GM06990 (cell line): ENCODE data around the gene ENDOU.

ENCODE experiments used
- DNase-seq: peaks from one replicate; pipeline ENCODE4 v3.0.0-alpha.2; 2011; ENCODE audit not compliant: insufficient read length; ENCODE audit errors: extremely low read depth
- H3K27me3 ChIP-seq: replicated peaks from 2 replicates; pipeline ENCODE4 v1.6.0; 2011; ENCODE audit warnings: low read length; ENCODE audit not compliant: control insufficient read depth, insufficient read depth
- H3K36me3 ChIP-seq: 2 replicates; pipeline ENCODE4 v1.5.1; 2011; ENCODE audit warnings: low read length; ENCODE audit not compliant: control insufficient read depth, insufficient read depth
- H3K4me3 ChIP-seq: replicated peaks from 2 replicates; pipeline ENCODE4 v1.5.1; 2011; ENCODE audit warnings: low read depth, mild to moderate bottlenecking, control low read depth, low read length
- TF ChIP-seq, protein P1 (sequence below): IDR thresholded peaks from 2 replicates; pipeline ENCODE4 v1.5.1; 2011; ENCODE audit warnings: low read length, control low read depth, mild to moderate bottlenecking, inconsistent platforms; ENCODE audit not compliant: insufficient read depth, poor library complexity, severe bottlenecking

The ENDOU gene

DNA sequence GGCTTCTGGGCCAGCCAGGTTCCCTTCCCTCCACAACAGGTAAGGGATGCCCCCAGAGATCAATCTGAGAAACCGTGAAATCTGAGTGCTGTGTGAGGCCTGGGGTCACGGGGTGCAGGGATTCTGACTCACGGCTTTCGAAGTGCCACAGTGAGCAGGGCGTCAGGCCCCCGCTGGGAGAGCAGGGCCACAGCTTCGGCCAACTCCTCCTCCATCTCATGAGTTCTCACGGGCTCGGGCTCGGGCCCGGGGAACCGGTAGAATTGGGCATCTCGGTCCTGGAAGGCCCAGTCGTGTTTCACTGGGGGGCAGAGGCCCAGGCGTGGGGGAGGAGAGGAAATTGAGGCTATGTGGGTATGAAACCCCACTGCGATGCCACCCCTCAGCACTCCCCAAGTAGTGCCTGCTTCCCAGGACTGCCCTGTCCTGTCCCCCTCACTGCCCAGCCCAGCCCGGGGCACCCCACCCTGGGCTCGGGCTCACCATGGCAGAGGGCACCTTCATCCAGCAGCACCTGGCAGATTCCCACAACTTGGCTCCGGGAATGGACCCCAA, 25.7 kb upstream of the ENDOU start:
- no peak for DNase-seq
- Histone ChIP-seq H3K36me3 (no peaks in the 10 kb centered on the region), H3K27me3 (no peaks in the 10 kb centered on the region), H3K4me3 (no peak overlapping the region)
- TF ChIP-seq, protein P1, sequence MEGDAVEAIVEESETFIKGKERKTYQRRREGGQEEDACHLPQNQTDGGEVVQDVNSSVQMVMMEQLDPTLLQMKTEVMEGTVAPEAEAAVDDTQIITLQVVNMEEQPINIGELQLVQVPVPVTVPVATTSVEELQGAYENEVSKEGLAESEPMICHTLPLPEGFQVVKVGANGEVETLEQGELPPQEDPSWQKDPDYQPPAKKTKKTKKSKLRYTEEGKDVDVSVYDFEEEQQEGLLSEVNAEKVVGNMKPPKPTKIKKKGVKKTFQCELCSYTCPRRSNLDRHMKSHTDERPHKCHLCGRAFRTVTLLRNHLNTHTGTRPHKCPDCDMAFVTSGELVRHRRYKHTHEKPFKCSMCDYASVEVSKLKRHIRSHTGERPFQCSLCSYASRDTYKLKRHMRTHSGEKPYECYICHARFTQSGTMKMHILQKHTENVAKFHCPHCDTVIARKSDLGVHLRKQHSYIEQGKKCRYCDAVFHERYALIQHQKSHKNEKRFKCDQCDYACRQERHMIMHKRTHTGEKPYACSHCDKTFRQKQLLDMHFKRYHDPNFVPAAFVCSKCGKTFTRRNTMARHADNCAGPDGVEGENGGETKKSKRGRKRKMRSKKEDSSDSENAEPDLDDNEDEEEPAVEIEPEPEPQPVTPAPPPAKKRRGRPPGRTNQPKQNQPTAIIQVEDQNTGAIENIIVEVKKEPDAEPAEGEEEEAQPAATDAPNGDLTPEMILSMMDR = no peak

DNA sequence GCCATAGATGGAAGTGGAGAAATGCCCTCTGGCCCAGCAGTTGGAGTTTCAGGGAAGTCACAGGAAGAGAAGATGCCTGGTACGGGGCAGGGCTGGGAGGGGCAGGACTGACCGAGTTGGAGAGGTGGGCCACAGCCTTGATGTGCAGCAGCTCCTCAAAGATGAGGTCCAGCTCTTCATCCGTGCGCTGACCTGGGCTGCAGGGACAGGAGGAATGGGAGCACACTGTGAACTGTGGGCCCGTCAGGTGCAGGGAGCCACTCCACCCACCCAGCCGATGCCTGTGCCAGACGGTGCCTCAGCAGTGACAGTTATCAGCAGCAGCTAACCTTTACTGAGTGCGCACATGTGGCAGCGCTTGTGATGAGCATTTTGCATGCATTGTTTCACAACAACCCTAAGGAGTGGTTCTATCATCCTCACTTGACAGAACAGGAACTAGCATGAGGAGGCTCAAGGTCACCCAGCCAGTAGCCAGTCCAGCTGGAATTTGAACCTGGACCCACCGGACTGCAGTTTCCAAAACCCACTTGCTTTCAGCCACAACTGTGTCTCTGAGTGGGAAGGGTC, 25.0 kb upstream of the ENDOU start:
- DNase-seq = no peak
- Histone ChIP-seq H3K4me3 (no peak overlapping the region), H3K36me3 (no peaks in the 10 kb centered on the region), H3K27me3 (no peaks in the 10 kb centered on the region)
- TF ChIP-seq, protein P1 = no peak

DNA sequence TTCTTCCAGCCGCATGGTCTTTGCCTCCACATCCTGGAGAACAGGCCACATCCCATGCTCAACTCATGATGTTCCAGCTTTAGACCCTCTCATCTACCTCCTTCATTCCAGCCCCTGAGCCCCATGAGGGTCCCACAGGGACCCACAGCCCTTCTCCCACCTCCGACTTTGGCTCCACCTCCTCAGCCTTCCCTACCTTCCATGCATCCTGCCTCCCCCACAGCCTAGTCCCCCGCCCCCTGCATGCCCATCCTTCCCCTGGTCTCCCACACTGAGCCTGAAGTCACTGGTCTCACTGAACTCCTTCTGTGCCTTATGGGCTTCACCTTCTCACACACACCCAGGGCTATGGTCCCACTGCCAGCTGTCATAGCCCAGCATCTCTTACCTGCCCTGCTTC, 23.6 kb upstream of the ENDOU start:
- TF ChIP-seq, protein P1 = no peak
- no peaks in the 10 kb centered on the region for H3K36me3 ChIP-seq
- no peak overlapping the region for H3K4me3 ChIP-seq
- no peak for DNase-seq
- H3K27me3 ChIP-seq = no peaks in the 10 kb centered on the region

DNA sequence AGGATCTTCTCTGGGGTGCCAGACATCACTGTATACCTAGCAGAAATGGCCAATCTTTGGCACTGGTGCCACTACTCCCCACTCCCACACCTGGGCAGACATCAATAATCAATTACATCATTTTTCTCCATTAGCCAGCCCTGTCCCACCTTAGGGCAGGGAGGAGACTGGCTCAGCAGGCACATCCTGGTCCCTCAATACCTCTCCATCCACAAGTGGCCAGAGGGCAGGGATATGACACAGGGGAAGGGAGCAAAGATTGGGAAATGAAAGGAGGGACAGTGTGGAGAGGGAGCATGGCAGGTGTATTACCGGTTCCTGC, 23.2 kb upstream of the ENDOU start:
- H3K4me3 ChIP-seq = no peak overlapping the region
- no peaks in the 10 kb centered on the region; the same call in 1 of the 2 replicates for H3K27me3 ChIP-seq
- H3K36me3 ChIP-seq = no peaks in the 10 kb centered on the region
- TF ChIP-seq, protein P1 = no peak
- DNase-seq = no peak

DNA sequence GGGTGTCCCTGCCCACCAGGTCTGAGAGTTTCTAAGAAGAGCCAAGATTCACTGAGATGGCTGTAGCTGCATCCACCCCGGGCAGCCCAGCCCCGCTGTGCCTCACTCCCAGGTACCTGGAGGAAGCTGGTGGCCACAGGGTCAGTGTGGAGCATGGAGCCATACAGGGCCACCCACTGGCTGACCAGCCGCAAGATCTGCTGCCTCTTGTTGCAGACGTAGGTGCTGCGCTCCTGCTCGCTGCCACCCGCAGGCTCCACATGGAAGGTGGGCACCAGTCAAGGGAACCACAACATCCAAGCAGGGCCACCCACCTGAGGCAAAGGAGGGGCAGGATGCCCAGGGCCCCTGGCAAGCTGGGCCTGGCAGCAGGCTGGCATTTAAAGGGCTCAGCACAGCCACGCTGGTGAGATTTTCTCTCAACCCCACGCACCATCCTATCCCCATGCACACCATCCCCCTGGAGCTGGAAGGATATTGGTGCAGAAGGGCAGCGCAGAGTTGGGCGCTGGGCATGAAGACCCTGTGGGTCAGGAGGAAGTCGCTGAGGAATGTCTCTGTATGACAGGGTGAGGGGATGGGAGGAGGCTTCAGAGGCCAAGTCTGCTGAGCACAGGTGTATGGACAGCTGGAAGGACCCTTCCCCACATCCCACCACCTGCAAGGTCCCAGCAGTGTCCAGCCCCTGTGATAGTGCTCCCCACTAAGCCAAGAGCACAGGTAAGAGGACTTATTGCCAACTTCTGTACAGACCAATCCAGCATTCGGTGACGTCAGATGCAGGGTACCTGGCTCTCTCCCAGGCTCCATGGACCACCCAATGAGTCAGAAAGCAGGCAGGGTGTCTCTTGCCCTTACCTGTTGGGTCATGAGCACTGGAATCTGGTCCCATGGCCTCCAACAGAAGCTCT, 22.6 kb upstream of the ENDOU start:
- TF ChIP-seq, protein P1 = no peak
- no peaks in the 10 kb centered on the region; the same call in 1 of the 2 replicates for H3K27me3 ChIP-seq
- H3K36me3 ChIP-seq = no peaks in the 10 kb centered on the region

More for the DNA sequence above, 22.6 kb upstream of the ENDOU start:
- no peak for DNase-seq
- H3K4me3 ChIP-seq = no peak overlapping the region
